Measurements from ENCODE around the gene GRID1.

DNA sequence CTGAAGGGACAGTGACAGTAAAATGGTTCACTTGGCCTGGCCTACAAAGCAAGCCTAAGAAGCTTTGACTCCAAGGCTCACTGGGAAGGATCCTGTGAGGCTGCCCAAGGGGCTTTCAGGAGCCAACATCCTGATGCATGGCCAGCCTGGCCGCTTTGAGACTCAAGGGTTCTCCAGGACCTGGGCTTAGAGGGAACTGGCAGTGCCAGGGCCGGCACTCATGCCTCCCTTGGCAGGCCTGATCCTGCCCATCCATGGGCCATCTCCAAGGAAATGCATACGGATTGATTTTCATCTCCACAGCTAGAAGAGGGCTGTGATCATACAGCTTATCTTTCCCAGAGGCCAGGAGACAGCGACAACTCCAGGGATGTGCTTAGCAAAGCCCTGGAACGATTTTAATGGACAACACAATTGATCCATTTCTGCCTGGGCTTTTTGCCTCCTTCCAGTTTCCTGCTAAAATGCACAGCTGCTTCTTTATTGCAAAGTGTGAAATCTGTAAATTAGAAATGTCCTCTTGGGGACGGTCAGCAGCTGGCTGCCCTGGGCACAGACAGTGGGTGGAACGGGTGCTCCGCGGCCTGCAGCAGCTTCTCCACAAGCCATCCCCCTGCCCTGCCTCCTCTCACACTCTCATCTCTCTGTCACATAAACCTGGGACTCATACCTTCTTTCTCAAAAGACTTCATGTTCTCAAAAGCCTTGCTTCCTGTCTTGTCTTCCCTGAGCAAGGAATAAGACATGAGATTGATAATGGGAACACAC lies 288.5 kb downstream of the GRID1 start:
- no peak for TF ChIP-seq POLR2A (IDR thresholded peaks at IDR 0.05)
- TF ChIP-seq, protein P1, sequence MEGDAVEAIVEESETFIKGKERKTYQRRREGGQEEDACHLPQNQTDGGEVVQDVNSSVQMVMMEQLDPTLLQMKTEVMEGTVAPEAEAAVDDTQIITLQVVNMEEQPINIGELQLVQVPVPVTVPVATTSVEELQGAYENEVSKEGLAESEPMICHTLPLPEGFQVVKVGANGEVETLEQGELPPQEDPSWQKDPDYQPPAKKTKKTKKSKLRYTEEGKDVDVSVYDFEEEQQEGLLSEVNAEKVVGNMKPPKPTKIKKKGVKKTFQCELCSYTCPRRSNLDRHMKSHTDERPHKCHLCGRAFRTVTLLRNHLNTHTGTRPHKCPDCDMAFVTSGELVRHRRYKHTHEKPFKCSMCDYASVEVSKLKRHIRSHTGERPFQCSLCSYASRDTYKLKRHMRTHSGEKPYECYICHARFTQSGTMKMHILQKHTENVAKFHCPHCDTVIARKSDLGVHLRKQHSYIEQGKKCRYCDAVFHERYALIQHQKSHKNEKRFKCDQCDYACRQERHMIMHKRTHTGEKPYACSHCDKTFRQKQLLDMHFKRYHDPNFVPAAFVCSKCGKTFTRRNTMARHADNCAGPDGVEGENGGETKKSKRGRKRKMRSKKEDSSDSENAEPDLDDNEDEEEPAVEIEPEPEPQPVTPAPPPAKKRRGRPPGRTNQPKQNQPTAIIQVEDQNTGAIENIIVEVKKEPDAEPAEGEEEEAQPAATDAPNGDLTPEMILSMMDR (IDR thresholded peaks at IDR 0.05 in 8 of 11, conservative IDR thresholded peaks at IDR 0.05 in 3 of 11), result no peak
- TF ChIP-seq POLR2AphosphoS5 (IDR thresholded peaks at IDR 0.05), result no peak
